GM12875 (cell line): Measurements from ENCODE around the gene ATG9B.

Experiments used
- H3K4me3 ChIP-seq: one replicate; pipeline ENCODE4 v1.5.1; 2011; ENCODE audit warnings: low read depth, low read length, control low read depth
- TF ChIP-seq, protein P1 (sequence below): IDR thresholded peaks from 2 replicates; pipeline ENCODE4 v1.5.1; 2011; ENCODE audit warnings: low read depth, mild to moderate bottlenecking, control low read depth, inconsistent platforms, low read length, moderate library complexity, borderline replicate concordance; ENCODE audit not compliant: insufficient read depth

The ATG9B gene

GRCh38 chr7:151068069-151068773 is 43.9 kb upstream of the ATG9B start:
- H3K4me3 ChIP-seq, result no peak overlapping the region
- TF ChIP-seq, protein P1, sequence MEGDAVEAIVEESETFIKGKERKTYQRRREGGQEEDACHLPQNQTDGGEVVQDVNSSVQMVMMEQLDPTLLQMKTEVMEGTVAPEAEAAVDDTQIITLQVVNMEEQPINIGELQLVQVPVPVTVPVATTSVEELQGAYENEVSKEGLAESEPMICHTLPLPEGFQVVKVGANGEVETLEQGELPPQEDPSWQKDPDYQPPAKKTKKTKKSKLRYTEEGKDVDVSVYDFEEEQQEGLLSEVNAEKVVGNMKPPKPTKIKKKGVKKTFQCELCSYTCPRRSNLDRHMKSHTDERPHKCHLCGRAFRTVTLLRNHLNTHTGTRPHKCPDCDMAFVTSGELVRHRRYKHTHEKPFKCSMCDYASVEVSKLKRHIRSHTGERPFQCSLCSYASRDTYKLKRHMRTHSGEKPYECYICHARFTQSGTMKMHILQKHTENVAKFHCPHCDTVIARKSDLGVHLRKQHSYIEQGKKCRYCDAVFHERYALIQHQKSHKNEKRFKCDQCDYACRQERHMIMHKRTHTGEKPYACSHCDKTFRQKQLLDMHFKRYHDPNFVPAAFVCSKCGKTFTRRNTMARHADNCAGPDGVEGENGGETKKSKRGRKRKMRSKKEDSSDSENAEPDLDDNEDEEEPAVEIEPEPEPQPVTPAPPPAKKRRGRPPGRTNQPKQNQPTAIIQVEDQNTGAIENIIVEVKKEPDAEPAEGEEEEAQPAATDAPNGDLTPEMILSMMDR, result no peak

GRCh38 chr7:151066273-151066974 is 42.1 kb upstream of the ATG9B start:
- H3K4me3 ChIP-seq, result no peak overlapping the region
- TF ChIP-seq, protein P1, result no peak

- H3K4me3 ChIP-seq, result no peak overlapping the region
- TF ChIP-seq, protein P1, result no peak
Measured at GRCh38 chr7:151065516-151065915, 41.2 kb upstream of the ATG9B start.

DNA sequence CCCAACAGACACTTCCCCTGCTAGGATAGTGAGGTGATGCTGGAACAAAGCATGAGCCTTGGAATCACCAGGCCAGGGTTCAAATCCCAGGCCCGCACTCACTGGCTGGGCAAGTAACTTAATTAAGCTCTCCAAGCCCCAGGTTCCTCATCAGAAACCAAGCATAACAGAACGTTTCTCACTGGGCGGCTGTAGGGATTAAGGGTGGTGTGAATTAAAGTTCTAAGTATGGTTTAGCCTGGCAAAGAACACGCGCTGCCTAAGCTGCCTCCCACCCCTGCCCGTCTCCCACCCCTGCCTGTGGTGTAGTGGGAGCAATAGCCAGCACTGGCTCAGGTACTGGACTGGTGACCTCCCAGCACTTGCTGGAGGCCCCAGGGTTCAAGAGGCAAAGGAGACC is 40.7 kb upstream of the ATG9B start:
- H3K4me3 ChIP-seq, result no peak overlapping the region
- TF ChIP-seq, protein P1, result no peak

DNA sequence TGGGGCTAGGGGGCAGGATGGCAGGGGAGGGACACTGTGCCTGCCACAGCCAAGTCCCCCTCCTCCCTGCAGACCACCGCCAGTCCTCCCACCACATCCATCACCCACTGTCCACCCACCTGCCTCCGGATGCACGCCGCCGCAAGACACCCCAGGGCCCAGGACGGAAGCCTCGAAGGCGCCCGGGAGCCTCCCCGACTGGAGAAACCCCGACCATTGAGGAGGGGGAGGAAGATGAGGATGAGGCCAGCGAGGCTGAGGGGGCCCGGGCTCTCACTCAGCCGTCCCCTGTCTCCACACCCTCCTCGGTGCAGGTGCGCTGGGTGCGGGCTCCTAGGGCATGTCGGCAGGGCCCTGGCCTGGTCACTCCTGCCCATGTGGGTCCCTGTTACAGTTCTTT is 40.2 kb upstream of the ATG9B start:
- no peak overlapping the region for H3K4me3 ChIP-seq
- TF ChIP-seq, protein P1, result no peak

DNA sequence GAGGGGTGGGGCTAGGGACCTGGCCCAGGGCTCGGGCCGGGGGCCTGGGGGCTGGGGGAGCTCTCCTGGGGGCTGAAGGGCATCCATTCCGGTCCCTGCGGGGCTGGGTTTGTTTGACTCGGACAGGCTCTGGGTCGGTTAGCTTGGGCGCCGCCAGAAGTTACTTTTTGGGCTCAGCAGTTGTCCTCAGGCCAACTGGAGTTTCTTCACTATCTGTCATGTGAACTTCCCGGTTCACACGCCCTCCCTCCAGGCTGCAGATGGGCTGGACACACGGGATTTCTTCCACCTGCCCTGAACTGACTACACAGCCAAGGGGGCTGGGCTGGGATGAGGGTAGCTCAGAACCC is 38.9 kb upstream of the ATG9B start:
- H3K4me3 ChIP-seq, result no peak overlapping the region
- TF ChIP-seq, protein P1, result no peak
